Ecto neural progenitor cell (in vitro differentiated cells): ENCODE data around the gene MED12L.

Experiments
- DNase-seq: peaks from one replicate; pipeline ENCODE4 v3.0.0-alpha.2; 2018; ENCODE audit warnings: low spot score

The MED12L gene

DNA sequence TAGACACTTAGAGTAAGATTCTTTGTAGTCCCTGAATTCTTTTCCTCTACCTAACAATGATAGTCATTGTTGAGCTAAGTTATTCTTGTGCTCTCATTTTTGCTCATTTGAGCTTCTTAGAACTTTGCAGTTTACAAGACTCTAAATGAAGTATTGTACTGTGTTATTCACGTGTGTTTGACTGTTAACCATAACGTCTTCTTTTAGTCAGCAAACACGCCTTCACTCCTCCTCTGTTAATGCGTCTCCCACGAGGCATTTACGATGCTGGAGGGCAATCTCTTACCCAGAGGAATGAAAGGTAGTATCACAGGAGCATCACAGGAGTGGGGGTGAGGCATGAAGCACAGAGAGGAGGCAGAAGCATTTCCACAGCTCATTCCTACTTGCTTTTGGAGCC, 207.7 kb downstream of the MED12L start:
- no peak for DNase-seq

DNA sequence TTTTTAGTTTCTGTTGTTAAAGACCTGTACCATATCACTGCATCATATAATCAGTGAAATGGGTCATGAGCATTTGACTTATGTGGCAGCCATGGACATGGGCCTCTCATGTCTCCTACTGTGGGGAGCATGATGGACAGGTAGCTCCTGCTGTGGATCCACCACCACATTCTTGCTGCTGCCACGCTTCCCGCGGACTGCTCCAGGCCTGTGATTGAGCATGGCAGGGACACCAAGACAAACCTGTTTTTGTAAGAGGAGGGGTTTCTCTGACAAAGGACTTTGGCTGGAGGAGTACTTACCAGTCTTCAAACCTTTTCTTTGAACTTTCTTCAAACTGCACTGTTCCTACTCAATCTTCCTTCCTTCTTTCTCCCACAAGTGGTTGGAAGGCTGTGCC, 210.8 kb downstream of the MED12L start:
- DNase-seq: no peak

DNA sequence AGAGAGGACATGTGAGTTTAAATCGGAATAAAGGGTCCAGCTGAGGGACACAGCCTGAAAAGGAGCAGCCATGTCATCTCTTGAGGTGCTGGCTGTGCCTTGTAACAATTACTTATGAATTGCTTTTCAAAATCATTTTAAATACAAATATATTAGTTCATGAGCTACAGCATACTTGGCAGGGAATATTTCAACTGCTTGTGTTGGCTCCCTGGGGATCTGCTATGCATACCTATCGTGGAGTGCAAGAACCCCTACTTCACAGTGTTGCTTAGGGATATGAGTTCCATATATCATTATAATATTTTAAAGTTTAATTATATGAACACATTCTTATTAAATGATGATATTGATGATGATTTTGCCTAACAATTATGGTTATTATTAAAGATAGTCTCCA, 212.0 kb downstream of the MED12L start:
- DNase-seq: no peak

DNA sequence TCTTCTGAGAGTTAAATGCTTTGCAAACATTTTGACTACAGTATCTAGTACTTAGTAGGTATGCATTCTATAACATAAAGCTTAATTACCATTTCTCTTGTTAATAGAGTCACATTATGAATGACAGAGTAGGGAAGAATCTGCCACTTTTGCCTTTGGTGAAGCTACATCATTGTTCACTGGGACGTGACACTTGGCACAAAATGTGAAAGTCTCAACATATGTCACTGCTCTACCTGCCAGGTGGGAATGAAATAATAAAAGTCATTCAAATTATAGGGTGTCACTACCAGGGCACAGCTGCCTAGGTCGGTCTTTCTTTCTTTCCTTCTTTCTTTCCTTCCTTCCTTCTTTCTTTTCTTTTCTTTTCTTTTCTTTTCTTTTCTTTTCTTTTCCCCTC, 213.5 kb downstream of the MED12L start:
- DNase-seq: no peak

DNA sequence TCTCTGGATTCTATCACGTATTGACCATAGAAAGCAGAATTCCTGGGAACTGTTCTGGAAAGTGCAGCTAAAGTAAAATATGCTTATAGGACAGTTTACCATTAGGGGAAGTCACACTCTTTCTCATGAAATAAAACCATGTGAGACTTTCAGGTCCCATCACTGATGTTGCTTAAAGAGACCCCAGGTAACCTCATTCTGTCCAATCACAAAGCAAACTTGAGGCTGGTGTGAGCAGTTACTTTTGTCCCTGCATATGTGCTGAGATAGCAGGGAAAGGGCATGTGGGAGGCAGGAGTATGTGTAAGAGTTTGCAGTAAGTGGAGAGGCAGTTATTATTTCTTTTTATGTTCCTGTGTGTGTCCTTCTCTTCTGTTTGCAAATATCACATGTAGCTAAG, 215.1 kb downstream of the MED12L start:
- DNase-seq: no peak

DNA sequence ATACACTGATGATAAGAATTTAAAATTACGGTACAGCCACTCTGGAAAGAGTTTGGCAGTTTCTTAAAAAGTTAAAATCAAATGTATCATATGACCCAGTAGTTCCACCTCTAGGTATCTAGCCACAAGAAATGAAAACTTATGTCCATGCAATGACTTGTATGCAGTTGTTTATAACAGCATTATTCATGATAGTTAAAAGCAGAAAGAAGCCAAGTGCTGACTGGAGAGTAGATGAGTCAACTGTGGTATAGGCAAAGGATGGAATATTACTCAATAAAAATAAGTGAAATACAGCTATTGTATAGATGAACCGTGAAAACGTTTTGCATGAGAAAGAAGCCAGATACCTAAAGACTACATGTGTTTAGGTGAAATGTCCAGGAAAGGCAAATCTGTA, 216.3 kb downstream of the MED12L start:
- no peak for DNase-seq

DNA sequence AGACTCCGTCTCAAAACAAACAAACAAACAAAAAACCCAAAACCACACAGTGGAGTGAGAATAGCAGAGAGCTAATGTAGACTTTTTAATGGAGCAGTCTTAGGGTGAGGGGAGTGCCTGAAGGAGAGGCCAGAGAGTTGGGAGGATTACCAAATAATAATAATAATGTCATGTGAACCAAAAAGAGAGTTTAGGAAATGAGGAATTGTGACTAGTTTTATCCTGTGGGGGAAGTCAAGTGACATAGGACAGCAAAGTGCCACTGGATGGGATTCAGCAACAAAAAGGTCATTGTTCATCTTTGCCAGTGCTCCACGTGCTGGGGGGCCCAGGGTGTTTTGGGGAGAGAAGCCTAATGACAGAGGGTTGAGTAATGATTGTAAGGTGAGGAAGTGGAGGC, 218.3 kb downstream of the MED12L start:
- no peak for DNase-seq

DNA sequence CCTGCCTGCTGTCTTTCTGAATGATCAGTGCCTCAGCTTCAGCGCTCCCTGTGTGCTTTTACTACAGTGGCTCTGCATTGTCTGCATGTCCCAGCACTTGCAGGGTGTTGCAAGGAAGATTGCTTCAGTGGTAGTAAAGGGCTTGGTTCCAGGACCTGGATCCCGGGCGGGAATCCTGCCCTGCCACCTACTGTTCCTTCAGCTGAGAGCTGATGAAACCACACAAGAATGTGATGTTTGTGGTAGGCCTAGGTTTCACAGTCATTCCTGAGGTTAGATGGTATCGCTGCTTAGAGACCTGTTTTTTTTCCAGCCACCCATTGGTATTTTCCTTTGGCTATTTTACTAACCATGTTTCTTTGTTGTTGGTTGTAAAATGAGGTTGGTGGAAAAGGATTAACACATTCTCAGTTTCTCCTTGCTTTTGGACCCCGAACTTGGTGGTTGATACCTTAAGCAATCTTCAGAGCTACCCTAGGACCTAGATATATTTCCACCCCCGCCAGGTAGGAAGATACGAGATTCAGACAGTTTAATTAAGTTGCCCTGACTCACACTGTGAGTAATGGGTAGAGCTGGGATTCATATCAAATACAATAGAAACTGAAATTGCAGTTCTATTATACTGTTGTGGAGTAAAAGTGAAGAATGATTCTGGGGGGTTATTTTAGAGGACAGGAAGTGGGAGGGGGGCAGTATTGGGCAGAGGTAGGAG, 219.8 kb downstream of the MED12L start:
- DNase-seq: peak; percentile 63

DNA sequence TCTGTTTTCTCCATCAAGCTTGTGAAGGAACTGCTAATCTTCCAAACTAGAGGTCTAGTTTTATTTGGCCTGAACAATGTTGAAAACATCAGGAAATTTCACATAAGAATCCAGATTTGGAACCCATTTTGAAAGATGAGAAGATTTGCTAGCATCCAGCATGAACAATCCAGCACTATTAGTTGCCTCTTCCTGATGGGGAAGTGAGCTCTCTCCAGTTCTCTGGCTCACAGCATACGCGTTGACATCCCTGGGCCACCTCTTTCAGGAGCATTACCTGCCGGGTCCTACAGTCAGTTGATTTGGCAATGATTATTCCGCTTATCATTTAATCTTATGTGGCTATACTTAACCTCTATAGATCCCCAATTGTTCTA, 220.3 kb downstream of the MED12L start:
- no peak for DNase-seq

DNA sequence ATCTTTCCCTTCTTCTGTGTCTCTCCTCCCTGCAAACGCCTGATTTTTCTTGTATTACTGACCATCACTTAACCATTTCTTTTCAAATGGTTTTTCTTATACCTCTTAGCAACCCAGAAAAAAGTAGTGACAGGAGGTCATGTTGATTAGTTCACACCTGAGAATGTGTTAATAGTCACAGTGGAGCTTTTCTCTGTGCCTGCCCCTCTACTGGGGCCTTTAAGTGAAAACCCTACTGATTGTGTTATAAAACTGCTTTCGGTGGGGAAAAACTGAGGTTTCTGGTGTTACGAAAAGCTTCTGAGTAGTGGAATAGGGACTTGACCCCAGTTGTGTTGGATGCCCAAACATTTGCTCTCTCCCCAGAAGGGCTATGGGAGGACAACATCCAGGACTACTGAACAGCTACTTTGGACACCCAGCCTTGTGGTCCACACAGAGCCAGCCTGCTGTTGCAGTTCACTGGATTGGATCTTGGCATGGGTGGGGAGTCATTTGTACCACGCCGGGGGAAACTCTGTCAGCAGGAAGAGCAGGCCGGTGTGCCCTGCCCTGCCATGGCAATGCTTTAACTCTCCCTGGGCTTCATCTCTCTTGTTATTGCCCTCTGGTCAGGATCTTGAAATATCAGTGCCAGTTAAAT, 220.8 kb downstream of the MED12L start:
- no peak for DNase-seq

DNA sequence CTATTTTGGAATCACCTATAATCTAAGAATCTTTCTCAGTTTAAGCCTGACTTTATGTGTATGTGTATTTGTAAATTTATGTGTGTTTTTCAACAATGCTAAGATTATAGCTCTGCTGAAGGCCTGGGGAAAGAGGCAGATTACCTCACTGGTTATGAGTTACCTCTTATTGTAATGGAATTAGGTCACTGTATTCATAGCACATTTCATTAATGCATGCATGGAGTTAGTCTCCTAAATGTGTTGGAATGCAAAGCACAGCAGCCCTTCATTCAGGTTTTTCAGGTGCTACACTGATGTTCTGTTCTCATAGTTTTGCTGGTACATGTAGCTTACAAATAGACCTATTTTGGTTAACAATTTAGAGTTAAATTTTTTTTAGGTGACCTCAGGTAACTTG, 221.7 kb downstream of the MED12L start:
- no peak for DNase-seq

DNA sequence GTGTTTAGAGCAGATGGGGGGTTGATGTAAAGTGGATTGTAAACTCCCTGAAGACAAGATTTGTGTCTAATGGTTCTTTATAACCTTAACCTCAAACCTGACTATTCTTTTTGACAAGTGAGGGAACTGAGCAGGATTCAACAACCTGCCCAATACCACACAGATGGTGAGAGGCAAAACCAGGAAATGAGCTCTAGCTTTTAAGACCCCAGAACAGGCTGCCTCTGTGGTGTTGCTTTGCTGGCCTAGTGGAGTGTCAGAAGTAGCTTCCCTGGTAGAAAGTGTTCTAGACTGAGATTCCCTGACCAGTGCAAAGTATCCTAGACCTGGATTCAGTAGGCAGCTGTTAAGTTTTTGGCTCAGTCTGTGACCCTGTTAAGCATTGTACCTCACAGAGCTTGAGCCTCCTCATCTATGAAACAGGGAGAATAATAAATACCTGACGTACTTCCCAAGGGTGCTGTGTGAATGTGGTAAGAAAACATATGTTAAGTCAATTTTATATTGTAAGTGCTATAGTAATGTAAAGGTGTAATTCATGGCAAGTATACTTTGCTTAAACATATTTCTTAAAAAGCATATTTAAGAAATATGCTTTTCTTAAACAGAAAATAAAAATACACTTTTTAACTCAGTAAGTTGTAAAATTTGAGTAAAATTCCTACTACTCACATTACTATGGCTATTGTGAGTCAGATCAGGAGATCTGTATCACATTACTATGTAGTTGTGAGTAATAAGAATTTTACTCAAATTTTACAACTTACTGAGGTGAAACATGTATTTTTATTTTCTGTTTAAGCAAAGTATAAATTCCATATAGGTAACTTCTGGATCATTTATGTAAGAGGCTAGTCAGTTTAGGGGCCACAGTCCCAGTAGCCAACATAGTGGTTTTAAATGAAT, 222.4 kb downstream of the MED12L start:
- no peak for DNase-seq

DNA sequence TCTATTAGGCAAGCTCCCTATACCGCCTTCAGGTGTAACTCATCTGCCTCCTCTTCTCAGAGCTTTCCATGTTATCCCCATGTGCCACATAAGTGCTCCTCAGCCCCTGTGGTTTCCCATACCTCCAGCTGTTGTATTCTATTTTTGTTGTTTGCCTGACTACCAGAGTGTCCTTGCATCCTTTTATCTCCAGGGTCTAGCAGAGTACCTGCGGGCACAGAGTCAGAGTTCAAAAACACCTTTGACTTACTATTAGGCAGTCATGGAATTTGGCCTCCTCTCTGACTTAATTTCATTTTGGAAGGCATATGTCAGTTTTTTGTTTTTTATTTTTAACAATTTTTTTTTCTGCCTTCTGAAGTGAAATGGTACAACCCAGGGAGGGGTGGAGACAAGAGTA, 224.1 kb downstream of the MED12L start:
- DNase-seq: no peak

DNA sequence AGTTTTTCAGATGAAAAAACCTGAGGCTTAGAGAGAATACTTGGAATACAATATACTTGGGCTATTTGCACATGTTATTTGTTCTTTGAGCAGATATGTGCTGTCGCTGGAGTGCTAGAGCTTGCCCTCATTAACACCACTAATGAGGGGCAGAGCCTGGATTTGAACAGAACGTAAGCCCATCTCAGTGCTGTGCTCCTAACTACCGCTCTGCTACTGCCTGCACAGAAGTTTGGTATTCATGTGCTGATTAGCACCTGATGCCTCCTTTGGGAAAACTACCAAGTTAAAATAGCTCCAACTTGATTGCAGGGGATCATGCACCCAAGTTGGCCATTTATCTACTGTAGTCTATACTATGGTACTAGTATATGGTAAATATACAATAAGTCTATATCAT, 227.5 kb downstream of the MED12L start:
- DNase-seq: no peak

DNA sequence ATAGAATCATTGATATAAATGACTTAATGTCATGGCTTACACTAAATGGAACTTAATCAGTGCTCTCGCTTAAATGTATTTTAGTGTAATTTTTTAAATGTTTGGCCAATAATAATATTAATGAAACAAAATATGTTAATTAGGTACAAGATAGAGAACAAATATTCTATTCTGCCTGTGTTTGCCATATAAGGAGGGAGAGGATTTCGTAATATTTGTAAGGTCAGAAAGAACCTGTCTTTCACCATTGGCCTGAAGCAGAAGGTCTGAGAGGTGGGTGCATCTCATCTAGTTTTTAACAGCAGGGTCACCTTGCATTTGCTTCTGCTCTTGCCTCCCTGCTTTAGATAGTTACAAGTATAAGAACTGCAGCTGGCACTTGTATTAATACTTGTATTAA, 228.7 kb downstream of the MED12L start:
- no peak for DNase-seq

DNA sequence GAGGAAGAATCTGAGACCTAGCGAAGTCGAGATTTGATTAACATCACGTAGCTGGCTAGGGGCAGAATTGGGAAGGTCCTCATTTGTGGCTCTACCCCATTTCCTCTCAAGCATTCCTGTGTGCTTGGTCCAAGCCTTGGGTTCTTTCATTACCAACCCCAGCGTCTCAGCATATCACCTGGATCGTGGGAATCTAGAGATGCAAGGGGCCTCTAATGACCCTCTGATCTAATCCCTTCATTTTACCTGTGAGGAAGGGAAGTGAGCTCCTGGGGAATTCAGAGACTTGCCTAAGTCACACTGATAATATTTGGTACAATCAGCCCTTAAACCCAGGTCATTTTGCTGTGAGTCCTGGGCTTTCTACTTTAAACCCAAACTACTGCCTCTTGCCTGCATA, 229.1 kb downstream of the MED12L start:
- DNase-seq: no peak

DNA sequence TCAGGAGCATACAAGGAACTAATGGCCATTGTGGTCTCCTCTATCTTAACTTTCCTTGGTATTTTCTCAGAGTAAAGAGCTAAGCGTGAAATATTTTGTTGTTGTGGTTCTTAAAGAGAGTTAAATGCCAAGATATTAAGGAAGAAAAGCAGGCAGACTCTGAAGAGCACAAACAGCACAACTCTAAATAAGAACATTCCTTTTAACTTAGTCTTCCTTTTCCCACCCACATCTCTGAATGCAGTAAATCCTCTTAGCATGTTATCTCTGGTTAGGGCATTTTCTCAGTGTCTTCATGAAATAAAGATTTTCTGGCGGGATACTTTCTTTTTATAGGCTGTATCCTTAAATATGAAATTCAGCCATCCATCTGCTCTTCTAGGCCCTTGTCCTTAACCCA, 229.7 kb downstream of the MED12L start:
- no peak for DNase-seq

DNA sequence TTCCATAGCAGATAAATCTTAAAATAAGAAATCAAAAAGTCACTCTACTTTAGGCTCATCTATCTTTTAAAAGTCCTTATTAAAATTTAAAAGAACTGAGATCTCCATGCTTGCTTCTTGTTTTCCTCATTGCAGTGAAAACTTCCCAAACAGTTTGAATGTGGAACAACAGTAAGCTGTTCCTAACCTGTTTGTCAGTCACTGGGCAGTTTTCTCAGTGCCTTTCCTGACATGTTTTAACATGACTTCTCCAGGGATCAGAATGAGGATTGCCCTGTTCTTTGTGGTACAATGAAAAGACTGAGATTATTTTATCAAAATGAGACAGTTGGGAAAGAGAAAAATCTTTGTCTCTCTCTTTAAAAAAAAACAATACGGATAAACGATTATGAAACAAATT, 230.4 kb downstream of the MED12L start:
- DNase-seq: no peak

DNA sequence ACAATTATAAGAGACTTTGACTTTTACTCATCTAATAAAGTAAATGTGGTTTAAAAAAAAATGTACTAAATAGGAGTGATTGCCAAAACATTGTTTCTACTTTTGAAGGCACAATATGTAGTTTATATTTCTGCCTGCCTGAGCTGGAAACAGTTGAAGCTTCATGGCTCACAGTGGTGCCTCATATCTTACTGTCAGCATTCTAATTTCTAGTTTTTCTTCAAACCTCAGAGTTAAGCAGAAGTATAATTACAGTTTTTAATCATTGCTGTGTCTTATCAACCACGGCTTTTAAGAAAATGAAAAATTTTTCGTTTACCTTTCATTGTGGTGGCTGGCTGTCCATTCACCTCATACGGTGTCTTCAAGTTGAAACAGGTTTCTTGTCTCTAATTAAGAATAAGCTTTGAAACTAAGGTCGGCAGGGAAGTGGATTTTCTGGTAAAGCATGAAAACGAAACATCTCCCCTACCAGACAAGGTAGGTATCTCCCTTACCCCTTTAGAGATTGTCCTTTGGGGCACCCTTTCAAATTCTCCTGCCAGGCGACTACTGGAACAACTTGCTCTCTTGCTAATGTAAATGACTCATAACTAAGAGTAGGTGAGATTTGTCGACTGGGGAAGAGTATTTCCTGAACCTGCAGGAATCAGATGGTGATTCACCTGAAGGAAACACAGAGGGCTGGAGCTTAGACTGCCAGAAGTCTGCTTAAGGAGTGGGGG, 231.0 kb downstream of the MED12L start, which contains the start of gene GPR87:
Gene GPR87 (minus strand): TSS at position 554 of the 725 bp plus-strand sequence. CDS start 16,720 bp downstream, outside the sequence.
- DNase-seq: no peak

DNA sequence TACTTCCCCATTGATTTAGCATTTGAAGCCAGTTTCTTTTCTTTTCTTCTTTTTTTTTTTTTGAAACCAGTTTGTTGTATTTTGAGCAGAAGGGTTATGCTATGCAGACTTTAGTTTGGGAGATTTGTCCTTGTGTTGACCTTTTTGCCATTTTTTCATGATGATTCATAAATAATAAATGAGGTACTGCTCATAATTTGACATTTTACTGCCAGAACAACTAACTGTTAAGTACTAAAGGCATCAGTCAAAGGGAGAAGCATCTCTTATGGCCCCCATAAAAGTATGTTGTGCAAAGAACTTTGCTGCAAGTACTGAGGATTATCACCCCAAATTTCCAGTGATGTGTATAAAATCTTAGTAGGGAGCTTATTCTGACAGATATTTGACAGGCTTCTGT, 232.8 kb downstream of the MED12L start:
- no peak for DNase-seq

DNA sequence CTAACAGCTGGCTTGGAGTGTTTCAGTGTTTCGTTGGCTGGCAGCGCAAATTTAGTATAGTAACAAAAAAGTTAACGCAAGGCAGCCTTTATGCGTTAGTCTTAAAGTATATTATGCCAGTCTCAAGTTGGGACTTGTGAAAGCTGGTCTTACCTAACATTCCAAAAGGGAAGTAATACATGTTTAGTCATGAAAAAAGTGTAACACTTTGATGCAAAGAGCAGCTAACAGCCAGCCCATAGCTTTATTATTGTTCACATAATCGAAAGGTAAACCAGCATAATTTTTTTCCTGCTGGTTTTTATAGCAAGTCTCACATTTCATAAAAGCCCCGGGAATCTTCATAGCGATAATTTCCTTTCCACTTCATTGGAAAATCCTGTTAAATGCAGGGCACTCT, 233.5 kb downstream of the MED12L start:
- DNase-seq: no peak

DNA sequence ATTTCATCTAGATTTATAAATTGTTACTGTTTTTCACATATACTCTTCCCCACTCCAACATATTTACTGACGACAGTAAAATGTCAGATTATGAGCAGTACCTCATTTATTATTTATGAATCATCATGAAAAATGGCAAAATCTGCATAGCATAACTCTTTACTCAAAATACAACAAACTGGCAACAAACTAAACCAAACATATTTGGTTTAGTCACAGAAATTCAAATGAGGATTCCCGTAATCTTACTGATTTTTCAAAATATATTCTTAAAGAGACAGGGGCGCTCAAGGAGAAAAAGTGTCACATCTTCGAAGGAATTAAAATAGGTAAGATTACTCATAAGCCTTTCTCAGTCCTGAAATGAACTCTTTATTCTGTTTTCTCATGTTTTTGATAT, 234.2 kb downstream of the MED12L start:
- DNase-seq: no peak
